MM.1S (cell line): ENCODE results near the gene IDH1.

ENCODE experiments used
- EZH2 ChIP-seq: fragments of 300-600 bp; sonication (generic); optimal IDR thresholded peaks from 2 replicates; pipeline ENCODE3; 2017; ENCODE audit warnings: low read depth, mild to moderate bottlenecking, antibody characterized with exemption, low read length, mixed read lengths
- TF ChIP-seq, protein P1 (sequence below): fragments of 300-600 bp; sonication (generic); IDR thresholded peaks from 2 replicates; pipeline ENCODE4 v1.5.1; 2016; ENCODE audit warnings: antibody characterized with exemption, low read length, mixed read lengths

GRCh38 chr2:208189069-208189809 lies 65.6 kb downstream of the IDH1 start:
- no peak for TF ChIP-seq EZH2
- TF ChIP-seq, protein P1, sequence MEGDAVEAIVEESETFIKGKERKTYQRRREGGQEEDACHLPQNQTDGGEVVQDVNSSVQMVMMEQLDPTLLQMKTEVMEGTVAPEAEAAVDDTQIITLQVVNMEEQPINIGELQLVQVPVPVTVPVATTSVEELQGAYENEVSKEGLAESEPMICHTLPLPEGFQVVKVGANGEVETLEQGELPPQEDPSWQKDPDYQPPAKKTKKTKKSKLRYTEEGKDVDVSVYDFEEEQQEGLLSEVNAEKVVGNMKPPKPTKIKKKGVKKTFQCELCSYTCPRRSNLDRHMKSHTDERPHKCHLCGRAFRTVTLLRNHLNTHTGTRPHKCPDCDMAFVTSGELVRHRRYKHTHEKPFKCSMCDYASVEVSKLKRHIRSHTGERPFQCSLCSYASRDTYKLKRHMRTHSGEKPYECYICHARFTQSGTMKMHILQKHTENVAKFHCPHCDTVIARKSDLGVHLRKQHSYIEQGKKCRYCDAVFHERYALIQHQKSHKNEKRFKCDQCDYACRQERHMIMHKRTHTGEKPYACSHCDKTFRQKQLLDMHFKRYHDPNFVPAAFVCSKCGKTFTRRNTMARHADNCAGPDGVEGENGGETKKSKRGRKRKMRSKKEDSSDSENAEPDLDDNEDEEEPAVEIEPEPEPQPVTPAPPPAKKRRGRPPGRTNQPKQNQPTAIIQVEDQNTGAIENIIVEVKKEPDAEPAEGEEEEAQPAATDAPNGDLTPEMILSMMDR = no peak
